ENCODE measurements around the gene PFDN5. TPM values are rescaled to one million over a fixed set of nuclear protein-coding genes. Genes with fewer than 3 reads are reported as not detected.

The PFDN5 gene
- total RNA-seq: 364 and 411 TPM in 2 replicates

DNA sequence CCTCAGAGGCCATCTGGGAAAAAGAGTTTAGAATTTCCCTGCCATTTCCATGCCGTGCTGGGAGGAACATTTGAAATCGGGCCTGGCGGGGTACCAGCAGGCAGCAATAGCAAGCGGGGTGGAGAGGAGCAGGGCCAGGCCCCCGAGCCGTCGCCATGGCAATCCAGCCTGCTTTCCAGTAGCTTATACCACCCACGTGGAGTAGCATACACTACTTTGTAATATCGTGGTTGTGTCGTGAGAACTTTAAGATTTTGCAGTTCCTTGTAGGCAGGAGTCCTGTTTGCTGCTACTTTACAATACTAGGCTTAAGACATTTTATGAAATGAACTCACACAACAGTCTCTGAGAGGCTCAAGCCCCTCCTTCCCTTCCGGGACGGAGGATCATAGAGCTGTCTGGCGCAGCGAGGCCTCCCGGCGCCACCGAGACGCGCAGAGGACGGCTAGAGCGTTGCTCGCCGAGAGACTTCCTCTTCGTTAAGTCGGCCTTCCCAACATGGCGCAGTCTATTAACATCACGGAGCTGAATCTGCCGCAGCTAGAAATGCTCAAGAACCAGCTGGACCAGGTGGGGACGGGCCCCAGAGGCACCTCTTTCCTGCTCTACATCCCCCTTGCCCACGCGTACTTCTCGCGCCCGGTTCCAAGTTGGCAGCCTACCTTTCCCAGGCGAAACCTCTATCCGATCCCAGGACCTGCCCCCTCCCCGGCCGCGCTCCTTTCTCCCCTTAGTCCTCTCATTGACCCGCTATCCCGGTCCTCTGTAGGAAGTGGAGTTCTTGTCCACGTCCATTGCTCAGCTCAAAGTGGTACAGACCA is at the start of gene PFDN5:
TSS of gene PFDN5 (plus strand) at position 473 of the 821 bp plus-strand sequence. CDS start at position 499, 26 bp downstream.

DNA sequence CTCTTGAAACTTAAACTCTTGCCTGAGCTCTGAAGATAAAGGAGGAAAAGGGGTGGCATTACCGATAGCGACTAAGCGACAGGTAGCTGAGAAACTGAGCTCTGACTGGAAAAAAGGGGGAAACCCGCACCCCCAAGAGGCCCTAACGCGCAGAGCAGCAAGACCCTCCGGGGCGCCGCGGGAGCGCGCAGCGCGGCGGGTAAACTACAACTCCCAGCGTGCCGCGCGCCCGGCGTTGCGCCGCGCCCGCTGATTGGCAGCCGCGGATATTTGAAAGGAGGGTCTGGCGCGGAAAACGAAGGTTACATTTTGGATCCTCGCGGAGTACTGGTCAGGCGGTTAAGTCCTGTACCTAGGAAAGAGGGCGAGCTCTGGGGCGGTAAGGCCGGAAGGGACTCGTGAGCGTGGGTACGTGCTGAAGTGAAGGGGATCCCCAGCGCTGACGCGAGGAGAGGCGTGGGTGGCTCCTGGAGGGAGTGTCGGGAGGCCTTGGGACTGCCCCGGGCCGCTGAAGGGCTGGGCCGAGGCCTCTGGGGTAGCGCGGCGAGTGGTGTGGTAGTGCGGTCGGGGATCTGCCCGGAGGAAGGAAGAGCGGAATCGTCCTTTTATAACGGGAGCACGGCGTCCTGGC is 27.2 kb upstream of the PFDN5 start, which contains the start of gene ESPL1:
TSS of gene ESPL1 (plus strand) at position 301 of the 631 bp plus-strand sequence. CDS start 468 bp downstream, outside the sequence.

DNA sequence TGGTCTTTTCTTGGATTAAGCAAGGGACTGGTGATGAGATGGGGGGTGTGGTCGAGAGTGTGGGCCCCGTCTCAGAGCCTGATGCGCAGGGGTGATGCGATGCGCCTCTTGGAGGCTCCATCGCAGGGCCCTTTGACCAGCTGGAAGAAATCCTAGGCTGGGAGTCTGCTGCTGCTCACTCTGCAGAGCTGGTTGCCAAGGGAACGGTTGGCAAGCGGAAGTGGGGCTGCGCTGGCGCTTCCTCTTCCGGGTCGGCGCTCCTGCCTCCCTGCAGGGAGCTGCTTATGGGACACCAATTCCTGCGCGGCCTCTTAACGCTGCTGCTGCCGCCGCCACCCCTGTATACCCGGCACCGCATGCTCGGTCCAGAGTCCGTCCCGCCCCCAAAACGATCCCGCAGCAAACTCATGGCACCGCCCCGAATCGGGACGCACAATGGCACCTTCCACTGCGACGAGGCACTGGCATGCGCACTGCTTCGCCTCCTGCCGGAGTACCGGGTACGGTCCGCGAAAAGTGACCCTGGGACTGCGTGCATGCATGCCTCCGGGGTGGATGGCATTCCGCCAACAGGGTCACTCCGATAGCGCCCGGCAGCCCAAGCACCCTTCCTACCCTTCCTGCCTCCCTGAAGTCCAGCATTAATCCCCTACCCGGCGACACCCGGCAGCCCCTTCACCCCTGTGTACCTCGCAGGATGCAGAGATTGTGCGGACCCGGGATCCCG is 4.3 kb downstream of the PFDN5 start, which contains the start of gene MYG1:
TSS of gene MYG1 (plus strand) at position 242 of the 727 bp plus-strand sequence. CDS start at position 285, 43 bp downstream.

DNA sequence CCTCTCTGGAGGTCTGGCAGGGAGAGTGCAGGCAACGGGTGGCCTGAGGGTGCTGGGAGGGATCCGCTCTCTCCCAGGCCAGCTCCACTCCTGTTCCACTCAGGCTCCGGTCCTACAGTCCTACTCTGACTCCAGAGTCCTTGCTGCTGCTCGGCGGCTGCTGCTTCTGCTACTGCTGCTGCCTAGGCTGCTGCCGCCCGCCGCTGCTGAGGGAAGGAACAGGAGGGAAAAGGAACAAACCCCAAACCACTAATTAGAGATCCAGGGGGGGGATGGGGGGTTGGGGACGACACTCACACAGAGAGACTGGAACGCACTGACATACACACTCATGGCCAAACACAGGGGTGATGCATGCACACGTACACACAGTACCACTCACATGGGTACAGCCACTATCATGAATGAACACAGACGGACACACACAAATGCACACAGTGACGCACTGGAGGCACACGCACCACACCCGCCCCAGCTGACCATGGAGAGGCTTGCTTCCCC is 40.9 kb downstream of the PFDN5 start, which contains the start of gene SP7:
TSS of gene SP7 (minus strand) at position 174 of the 501 bp plus-strand sequence. CDS start 708 bp downstream, outside the sequence.

Other genes starting within 250 kb of the PFDN5 start
- gene TNS2, start 245.5 kb upstream of the PFDN5 start, total RNA-seq: 68.3 and 74.5 TPM in 2 replicates
- 24.7 and 27.1 TPM in 2 replicates for gene SPRYD3, start 216.2 kb upstream of the PFDN5 start, total RNA-seq
- 632 and 635 TPM in 2 replicates for gene IGFBP6, start 197.9 kb upstream of the PFDN5 start, total RNA-seq
- under 0.01 TPM in 1 of 2 replicates, not detected in the other for gene SOAT2, start 192.1 kb upstream of the PFDN5 start, total RNA-seq
- 5.2 and 5.9 TPM in 2 replicates for gene ZNF740, start 114.8 kb upstream of the PFDN5 start, total RNA-seq
- 4.2 and 5.4 TPM in 2 replicates for gene CSAD, start 114.6 kb upstream of the PFDN5 start, total RNA-seq
- gene ITGB7, start 88.3 kb upstream of the PFDN5 start, total RNA-seq: under 0.01 TPM in 2 replicates
- 27.4 and 32.1 TPM in 2 replicates for gene RARG, start 63.3 kb upstream of the PFDN5 start, total RNA-seq
- 12.4 and 13.2 TPM in 2 replicates for gene ESPL1, start 27.2 kb upstream of the PFDN5 start, total RNA-seq
- 73.4 and 73.5 TPM in 2 replicates for gene MYG1, start 4.2 kb downstream of the PFDN5 start, total RNA-seq
- 95.6 and 105 TPM in 2 replicates for gene AAAS, start 26.1 kb downstream of the PFDN5 start, total RNA-seq
- gene SP7, start 40.8 kb downstream of the PFDN5 start, total RNA-seq: not detected in 2 replicates
- gene SP1, start 84.6 kb downstream of the PFDN5 start, total RNA-seq: 32.4 and 34.3 TPM in 2 replicates
- gene AMHR2, start 128.3 kb downstream of the PFDN5 start, total RNA-seq: not detected in 2 replicates
- gene PRR13, start 146.2 kb downstream of the PFDN5 start, total RNA-seq: 115 and 126 TPM in 2 replicates
- gene PCBP2, start 156.6 kb downstream of the PFDN5 start, total RNA-seq: 125 and 136 TPM in 2 replicates
- gene MAP3K12, start 203.9 kb downstream of the PFDN5 start, total RNA-seq: 17.1 and 18.7 TPM in 2 replicates
- gene TARBP2, start 205.7 kb downstream of the PFDN5 start, total RNA-seq: 48.2 and 48.4 TPM in 2 replicates
- gene NPFF, start 211.9 kb downstream of the PFDN5 start, total RNA-seq: not detected in 2 replicates

Measured in bronchus fibroblast of lung (primary cell).